Measurements from ENCODE around the gene LMOD3. TPM values are rescaled to one million over a fixed set of nuclear protein-coding genes. Genes with fewer than 3 reads are reported as not detected.

LMOD3 gene
- polyA plus RNA-seq, 4 donors, result 0.03 to 0.08 (median 0.04) TPM

GRCh38 chr3:69126999-69127398 is 4.6 kb upstream of the LMOD3 start:
- DNase-seq (ENCODE audit: low read depth in 4 of 4, low spot score in 2 of 4), result no peak

GRCh38 chr3:69126216-69126615 is 3.8 kb upstream of the LMOD3 start:
- DNase-seq (ENCODE audit: low read depth in 4 of 4, low spot score in 2 of 4), result no peak

GRCh38 chr3:69121950-69122349 is 445 bp downstream of the LMOD3 start:
- no peak for DNase-seq (ENCODE audit: low read depth in 4 of 4, low spot score in 2 of 4)

- no peak for DNase-seq (ENCODE audit: low read depth in 4 of 4, low spot score in 2 of 4)
Measured at GRCh38 chr3:69121513-69121912, 882 bp downstream of the LMOD3 start.

GRCh38 chr3:69120879-69121464 is 1.4 kb downstream of the LMOD3 start:
- DNase-seq (ENCODE audit: low read depth in 4 of 4, low spot score in 2 of 4), result peak; percentile 31 to 69 (median 56)

GRCh38 chr3:69119681-69120080 is 2.7 kb downstream of the LMOD3 start:
- DNase-seq (ENCODE audit: low read depth in 4 of 4, low spot score in 2 of 4), result no peak

GRCh38 chr3:69119138-69119537 is 3.3 kb downstream of the LMOD3 start:
- DNase-seq (ENCODE audit: low read depth in 4 of 4, low spot score in 2 of 4), result no peak

- no peak for DNase-seq (ENCODE audit: low read depth in 4 of 4, low spot score in 2 of 4)
Measured at GRCh38 chr3:69118555-69118954, 3.8 kb downstream of the LMOD3 start.

GRCh38 chr3:69116897-69117296 is 5.5 kb downstream of the LMOD3 start:
- no peak for DNase-seq (ENCODE audit: low read depth in 4 of 4, low spot score in 2 of 4)

- DNase-seq (ENCODE audit: low read depth in 4 of 4, low spot score in 2 of 4), result no peak
Measured at GRCh38 chr3:69116162-69116561, 6.2 kb downstream of the LMOD3 start.

GRCh38 chr3:69115731-69116130 is 6.7 kb downstream of the LMOD3 start:
- no peak for DNase-seq (ENCODE audit: low read depth in 4 of 4, low spot score in 2 of 4)

GRCh38 chr3:69113536-69113935 is 8.9 kb downstream of the LMOD3 start:
- DNase-seq (ENCODE audit: low read depth in 4 of 4, low spot score in 2 of 4), result no peak

- no peak for DNase-seq (ENCODE audit: low read depth in 4 of 4, low spot score in 2 of 4)
Measured at GRCh38 chr3:69110941-69111546, 11.4 kb downstream of the LMOD3 start.

GRCh38 chr3:69108811-69109210 is 13.6 kb downstream of the LMOD3 start:
- no peak for DNase-seq (ENCODE audit: low read depth in 4 of 4, low spot score in 2 of 4)

GRCh38 chr3:69107841-69108240 is 14.6 kb downstream of the LMOD3 start:
- no peak for DNase-seq (ENCODE audit: low read depth in 4 of 4, low spot score in 2 of 4)

- no peak for DNase-seq (ENCODE audit: low read depth in 4 of 4, low spot score in 2 of 4)
Measured at GRCh38 chr3:69105320-69105719, 17.1 kb downstream of the LMOD3 start.

GRCh38 chr3:69104586-69104985 is 17.8 kb downstream of the LMOD3 start:
- no peak for DNase-seq (ENCODE audit: low read depth in 4 of 4, low spot score in 2 of 4)

- no peak for DNase-seq (ENCODE audit: low read depth in 4 of 4, low spot score in 2 of 4)
Measured at GRCh38 chr3:69103123-69103522, 19.3 kb downstream of the LMOD3 start.

GRCh38 chr3:69102384-69102783 is 20.0 kb downstream of the LMOD3 start:
- no peak for DNase-seq (ENCODE audit: low read depth in 4 of 4, low spot score in 2 of 4)

- no peak for DNase-seq (ENCODE audit: low read depth in 4 of 4, low spot score in 2 of 4)
Measured at GRCh38 chr3:69099576-69099975, 22.8 kb downstream of the LMOD3 start.

- no peak for DNase-seq (ENCODE audit: low read depth in 4 of 4, low spot score in 2 of 4)
Measured at GRCh38 chr3:69097407-69098086, 24.8 kb downstream of the LMOD3 start.

GRCh38 chr3:69096299-69096698 is 26.1 kb downstream of the LMOD3 start:
- DNase-seq (ENCODE audit: low read depth in 4 of 4, low spot score in 2 of 4), result no peak
